GM21723 (cell line): ENCODE results near the gene IL1R1.
"Not testable (repeated sequence)": the region's sequence is repeated elsewhere in the genome, so short reads cannot be mapped to it uniquely, and the experiment has no call there.

ENCODE experiments used
- ATAC-seq: cut with Tn5 transposase; IDR thresholded peaks from one replicate; pipeline ENCODE4 v1.9.1; 2021; ENCODE audit warnings: mild to moderate bottlenecking, moderate library complexity; ENCODE audit not compliant: unreplicated experiment

IL1R1 gene

DNA sequence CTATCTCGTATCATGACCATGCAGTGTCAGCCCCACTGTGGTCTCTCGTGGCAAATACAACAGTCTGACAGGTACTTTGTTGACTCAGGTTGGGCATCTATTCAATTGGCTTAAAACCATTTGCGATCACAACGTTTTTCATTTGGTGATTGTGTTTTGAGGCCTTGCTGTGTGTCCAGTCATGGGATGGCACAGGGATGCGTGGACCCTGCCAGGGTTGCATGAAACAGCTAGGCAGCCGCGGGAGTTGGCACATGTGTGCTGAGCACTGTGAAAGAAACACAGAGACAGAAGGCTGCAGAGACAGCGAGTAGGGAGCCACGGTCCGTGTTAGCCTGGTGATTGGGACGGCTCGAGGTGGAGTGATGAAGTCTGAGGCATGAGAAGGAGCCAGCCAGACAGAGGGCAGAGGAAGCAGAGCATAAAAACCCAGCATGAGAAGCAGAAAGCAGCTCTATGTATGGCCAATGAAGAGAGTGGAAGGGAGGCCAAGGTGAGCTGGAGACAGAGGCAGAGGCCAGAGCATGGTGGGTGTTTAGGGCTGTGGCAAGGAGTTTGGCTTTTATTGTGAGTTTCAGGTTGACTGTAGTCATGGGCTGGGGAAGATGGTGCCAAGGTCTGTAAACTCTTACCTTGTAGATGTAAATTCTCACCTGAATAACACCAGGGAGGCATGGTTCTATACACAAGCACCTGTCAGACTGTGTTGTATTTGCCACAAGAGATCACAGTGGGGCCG is 31.8 kb upstream of the IL1R1 start:
- ATAC-seq, result no peak

DNA sequence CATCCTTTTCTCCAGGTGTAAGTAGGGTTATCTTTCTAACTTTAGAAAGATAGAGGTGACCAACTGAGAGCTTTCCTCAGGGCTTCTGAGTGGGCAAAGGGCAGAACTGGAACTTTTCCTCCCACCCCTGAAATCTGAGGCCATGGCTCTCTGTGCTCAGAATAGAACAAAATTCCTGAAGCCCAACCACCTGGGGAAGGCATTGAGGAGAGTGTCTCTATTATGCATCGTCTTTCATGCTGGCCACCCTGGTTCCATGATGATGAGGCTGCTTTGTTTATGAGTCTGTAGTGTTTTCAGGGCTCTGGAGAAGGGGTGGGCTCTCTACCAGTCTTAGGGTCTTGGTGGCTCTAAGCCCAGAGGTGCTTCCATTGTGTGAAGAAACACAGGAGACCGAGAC is 30.7 kb upstream of the IL1R1 start:
- no peak for ATAC-seq

DNA sequence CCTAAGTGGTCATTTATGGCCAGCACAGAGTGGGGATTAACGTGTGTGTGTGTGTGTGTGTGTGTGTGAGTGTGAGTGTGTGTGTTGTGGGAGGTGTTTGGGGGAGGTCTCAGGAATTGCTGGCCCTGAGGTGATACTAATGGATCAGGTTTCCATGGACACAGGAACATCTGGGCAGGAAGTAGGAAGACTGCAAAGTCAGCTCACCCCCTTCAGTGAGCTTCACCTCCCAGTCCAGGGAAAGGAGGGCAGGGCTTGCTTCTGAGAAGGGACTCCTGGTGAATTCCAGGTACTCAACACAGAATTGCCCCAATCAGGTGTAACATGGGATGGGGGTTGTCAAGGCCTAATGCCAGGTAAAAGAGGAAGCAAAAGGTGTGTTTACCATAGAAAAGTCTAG is 30.3 kb upstream of the IL1R1 start:
- ATAC-seq, result no peak

DNA sequence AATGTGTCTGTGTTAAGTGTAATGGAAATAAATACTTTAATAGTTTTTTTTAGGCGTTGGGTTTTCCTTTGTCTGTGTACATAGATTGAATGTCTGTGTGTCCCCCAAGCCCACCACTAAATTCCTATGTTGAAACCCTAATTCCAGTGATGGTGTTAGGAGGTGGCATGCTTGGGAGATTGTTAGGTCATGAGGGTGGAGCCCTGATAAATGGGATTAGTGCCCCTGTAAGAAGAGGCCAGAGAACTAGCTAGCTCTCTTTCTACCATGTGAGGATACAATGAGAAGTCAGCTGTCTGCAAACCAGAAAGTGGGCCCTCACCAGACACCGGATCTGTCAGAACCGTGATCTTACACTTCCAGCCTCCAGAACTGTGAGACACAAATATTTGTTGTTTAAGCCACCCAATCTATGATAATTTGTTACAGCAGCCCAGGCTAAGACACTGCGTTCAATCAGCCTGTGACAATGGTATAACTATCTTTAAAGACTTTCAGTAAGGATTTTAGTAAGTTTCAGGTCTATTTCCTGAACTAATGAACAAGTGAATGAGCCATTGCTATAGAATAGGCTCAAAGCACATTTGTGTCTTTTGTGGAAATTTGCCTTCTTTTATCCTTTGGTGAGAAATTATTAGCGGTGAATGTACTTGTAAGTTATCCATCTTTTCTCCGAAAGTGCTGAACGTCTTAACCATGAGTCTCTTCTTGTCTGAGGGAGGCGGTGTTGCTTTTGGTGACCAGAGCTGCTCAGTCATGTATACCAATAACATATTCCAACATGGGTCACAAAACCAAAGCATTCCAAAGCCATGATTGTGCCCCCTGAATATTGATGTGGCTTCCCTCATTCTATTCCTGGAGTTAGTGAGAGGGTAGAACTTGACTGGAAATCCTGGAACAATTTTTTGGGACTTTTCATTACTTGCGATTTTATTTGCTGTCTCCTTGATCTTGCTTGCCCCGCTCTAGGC is 29.6 kb upstream of the IL1R1 start:
- no peak for ATAC-seq

DNA sequence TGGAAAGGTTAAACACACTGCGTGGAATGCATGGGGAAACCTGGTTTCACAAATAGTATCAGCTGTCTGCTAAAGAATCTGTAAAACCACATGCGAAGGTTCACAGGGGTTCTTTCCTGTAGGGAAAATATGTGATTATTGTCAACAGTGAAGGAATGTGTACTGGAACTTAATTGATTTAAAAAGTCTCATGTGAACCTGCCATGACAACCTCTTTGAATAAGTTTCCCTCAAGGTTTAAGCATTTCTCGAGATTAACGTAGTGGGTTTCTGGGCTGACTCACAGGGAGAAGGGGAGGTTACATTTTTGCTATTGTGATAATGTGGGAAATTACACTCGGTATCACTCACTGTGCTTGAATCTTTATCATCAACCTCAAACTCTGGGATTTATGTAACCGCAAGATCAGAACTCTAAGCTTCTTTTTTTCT is 28.2 kb upstream of the IL1R1 start:
- ATAC-seq, result no peak

DNA sequence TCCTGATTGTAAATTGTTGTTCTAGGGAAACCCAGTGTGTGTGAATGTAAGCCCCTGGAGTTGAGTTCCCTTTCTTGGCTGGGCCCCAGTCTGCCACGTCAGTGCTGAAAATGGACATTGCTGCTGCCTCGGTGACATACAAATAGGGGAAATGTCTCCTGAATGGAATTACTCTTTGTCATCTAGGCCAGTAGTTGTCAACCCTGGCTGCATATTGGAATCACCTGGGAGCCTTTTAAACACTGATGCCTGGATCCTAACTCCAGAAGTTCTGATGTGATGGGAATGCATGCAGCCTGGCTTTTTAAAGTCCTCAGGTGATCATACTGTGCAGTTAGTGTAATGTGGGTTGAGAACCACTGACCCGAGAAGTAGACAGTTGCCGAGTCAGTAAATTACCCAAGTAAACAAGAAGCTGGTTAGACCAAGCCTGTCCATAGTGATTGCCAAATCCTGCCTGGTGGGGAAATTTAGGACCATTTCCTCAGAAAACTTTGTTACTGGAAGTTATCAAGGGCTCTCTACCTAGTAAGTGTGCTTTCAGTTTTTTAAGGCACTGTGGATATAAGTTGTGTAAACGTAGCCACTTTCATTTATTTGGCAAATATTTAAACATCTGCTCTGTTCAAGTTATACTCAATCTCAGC is 27.6 kb upstream of the IL1R1 start:
- ATAC-seq, result no peak

DNA sequence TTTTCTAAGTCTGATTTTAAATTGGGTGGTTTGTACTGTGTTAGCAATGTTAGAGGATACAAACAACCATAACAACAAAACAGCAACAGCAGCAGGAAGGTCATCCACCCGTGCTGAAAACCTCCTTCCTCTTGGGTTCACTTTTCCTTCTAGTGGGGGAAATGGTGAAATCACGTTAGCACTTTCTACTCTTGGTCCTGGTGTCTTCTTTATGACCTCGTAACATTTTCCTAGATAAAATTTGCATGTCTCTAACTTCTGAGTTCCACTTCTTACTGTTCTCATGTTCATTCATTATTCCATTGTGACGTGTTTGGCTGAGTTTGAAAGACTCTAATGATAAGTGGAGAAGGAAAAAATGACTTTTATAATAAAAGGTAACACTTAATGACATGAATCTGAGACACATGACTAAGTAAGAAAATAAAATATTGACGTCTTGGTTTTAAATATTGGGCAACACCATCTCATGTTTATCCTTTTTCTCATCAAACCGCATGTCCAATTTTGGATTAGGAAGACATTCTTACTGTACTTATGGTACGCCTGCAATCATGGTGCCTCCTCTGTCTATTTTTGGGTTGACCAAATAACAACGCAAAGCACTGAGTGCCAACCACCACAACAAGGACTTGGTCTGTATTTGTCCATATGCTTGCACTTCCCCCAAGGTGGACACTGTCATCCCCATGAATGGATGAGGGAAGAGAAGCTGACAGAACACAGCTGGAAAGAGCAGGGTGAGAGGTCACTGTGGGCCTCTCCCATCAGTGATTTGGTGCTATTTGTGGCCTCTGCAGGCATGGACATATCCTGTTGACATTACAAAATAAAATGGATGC is 25.7 kb upstream of the IL1R1 start:
- ATAC-seq, result no peak

DNA sequence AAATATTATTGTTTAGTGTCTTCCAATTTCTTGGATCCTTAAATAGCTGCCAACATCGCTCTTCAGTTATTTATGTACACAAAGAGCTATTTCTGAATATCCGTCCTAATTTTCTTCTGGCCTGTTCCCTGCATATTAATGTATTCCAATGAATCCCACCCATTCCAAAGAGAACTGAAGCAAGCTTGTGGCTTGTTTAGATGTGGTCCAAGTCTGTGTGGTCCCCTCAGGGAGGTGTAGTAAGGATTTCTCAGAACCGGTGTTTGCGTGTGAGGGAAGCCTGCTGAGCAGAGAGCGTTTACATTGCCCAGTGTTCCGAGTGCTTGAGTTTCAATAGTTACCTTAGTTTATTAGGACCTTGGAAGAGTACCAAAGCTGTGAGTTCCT is 25.1 kb upstream of the IL1R1 start:
- no peak for ATAC-seq

DNA sequence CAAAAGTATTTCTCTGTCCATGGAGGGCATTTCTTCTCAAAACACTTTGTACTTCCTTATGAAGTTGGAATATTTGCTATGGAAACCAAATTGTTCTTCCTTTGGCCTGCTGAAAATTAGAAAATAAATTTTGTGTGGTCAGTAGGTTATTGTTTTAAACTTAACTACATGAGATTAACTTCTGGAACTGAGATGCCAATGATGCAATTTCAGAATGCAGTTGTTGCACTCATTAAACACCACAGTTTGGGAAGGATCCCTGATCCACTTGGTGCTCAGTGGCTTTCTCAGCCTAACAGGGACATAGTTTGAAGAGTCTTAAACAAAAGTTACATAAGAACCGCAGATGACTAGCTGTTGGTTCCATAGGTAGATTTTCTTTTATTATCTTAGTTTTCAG is 23.3 kb upstream of the IL1R1 start:
- ATAC-seq, result no peak

DNA sequence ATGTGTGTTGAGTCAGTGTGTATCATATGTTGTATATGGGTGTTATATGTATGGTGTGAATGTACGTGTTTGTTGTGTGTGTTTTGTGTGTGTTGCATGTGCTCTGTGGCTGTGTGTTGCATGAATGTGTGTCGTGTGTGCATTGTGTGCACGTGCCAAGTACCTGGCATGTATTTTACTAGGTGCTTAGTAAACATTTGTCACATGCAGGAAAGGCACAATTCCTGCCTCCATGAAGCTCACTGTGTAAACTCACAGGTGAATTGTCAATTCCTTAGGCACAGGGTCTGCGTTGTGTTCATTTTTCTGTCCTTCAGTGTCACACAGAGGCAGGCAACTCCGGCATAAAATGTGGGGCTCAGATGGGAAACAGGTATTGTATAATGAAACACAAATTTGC is 22.3 kb upstream of the IL1R1 start:
- ATAC-seq, result no peak

DNA sequence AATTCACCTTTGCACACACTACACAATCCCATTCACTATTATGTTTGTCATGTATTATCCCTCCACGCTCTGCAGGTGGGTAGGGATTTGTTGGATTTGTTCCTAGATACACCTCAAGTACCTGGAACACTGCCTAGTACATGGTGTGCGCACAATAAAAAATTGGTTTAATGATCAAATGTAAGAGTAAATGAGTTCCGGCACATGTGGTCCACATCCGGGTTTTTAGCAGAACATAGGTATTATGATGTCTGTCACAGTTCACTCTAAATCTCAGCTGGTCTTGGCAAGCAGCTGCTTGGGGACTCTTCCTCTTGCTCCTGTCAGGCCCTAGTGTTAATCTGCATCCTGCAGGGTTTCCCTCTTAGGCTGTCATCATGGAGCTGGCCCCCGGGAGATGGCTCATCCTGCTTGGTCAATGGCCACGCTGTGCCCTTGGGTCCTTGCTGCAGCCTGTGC is 21.8 kb upstream of the IL1R1 start:
- no peak for ATAC-seq

DNA sequence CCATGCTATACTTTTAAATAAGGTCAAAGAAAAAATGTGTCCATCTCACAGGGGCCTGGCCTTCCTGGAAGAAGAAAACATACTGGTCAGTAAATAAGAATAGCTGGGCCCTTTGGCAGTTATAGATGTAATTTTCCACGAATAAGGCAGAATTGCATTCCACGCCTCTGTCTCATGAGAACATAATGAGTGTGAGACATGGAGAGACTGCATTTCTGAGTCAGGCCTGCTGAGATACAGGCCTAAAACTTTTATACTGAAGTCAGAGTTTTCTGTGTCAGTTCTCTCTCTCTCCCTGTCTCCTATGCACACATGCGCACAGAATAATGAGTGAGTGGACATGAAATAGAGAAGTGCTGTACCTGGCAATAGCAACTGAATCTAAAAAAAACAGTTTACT is 20.4 kb upstream of the IL1R1 start:
- ATAC-seq, result no peak

DNA sequence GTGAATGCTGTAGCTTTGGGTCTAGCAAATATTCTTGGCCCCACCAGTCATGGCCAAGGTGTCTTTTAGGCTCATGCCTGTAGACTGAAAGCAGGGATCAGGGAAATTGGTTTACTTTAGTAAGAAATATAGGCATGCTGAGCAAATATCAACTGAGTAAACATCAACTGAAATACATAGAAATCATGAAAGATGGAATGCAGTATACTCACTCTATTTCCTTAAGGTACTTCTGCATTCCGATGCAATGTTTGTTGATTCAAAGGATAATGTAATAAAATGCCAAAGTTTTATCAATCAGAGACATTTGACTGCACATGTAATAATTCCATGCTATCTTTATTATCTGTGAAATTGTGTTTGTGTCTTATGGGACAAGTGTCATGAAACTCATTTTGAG is 19.6 kb upstream of the IL1R1 start:
- no peak for ATAC-seq

DNA sequence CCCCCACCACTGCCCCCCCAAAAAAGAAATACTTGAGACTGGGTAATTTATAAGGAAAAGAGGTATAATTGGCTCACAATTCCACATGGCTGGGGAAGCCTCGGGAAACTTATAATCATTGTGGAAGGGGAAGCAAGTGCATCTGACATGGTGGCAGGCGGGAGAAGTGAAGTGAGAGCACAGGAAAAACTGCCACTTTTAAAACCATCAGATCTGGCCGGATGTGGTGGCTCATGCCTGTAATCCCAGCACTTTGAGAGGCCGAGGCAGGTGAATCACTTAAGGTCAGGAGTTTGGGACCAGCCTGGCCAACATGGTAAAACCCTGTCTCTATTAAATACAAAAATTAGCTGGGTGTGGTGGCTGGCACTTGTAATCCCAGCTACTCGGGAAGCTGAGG is 18.1 kb upstream of the IL1R1 start:
- ATAC-seq, result not testable (repeated sequence)

DNA sequence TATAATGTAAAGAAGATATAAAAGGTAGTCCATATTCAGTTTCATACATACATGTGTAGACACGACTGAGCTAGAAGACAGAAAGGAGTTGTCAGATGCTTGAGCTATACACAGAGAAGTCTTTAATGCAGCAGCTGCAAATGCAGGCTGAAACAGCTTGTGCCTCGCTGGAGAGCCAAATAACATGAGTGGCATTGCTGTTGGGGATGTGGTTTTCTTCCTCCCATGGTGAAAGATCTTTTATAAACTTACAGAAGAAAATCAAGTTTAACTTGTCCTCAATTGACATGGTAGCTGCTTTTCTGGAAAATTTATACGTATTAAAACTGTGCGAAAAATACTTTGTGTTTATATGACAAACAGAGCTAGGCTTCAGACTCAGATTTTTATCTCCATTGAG is 16.4 kb upstream of the IL1R1 start:
- no peak for ATAC-seq

DNA sequence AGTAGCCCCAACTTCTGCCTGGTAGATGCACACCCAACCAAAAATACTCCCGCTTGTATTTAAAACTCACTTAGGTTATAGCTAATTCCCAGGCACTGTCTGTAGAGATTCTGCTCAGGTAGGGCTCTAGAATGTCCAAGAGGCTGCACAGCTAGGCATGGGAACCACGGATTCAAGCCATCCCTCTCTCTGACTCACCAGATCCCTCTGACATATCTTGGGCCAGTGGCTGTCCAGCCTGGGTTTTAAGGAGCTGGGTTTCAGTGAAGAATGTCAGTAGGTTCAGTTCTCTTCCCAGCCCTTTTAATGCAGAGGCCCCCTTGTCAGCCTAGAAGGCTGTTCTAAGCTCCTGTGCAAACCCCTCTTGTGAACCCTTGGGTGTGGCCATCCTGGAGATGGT is 15.9 kb upstream of the IL1R1 start:
- no peak for ATAC-seq

DNA sequence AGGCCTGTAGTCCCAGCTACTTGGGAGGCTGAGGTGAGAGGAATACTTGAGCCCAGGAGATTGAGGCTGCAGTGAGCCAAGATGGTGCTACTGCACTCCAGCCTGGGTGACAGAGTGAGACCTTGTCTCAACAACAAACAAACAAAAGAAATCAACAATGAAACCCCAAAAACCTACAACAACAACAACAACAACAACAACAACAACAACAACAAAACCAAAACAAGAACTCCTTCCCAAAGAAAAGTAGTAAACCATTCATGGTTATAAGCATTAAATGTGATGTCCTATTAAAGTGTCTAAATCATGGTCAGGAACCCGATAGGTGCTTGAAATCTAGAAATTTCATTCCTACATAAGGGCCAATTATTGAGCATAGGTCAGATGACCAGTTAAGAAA is 13.5 kb upstream of the IL1R1 start:
- no peak for ATAC-seq

DNA sequence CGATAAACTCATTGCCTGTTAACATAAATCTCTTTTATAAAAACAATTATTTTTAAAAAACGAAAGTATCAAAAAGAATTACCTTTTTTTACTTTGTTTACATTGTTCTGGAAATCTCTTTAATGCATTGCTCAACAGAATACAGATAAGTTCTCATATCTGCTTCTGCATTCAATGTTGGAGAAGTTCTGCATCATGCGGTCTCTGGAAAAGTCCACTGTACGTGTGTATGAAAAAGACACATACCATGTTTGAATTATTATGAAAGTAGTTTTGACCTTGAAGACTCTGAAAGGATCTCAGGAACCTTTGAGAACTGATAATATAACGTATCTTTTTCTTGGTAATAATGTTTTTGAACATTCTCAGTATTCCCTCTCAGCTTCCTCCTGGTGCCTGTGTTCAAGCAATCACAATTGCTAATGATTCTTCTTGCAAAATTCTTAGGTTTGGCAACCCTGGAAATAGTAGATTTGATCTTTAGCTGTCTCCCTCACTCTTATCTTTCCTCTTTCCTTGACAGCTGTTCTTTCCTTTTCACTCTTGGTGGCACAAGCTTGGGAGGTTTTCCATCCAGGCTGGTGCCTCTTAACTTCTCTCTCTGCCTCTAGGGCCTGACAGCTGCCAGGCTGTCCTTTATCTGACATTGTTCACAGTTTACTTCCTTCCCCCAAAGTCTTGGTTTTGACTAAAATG is 12.4 kb upstream of the IL1R1 start:
- no peak for ATAC-seq

DNA sequence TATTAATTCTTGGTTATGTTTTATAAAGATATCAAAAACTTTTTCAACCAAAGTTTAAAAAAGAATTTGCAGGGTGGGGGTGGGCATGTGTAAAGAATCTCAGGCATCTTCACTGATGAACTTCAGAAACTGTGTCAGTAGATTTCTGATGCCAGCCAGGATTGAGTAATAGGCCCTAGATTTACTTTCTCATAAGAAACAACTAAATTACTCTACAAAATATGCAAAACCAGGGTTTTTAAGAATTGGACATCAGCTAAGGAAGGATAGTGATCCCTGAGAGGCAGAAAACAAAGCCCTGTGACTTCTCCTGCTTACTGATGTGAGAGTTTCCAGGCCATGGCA is 11.9 kb upstream of the IL1R1 start:
- no peak for ATAC-seq

DNA sequence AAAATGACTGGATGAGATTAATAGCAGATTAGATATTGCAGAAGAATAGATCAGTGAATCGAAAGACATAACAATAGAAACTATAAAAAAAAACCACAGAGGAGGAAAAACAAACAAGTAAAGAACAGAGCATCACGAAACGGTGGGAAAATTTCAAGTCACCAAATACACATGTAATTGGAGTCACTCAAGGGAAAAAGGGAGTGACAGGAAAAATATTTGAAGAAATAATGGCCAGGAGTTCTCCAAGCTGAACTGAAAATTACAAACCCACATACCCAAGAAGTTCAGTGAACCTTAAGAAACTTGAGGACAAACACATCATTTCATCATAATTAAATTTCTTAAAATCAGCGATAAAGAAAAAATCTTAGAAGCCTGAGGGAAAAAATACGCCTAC is 11.0 kb upstream of the IL1R1 start:
- ATAC-seq, result no peak
